GM21360 (cell line): ENCODE results near the gene ADAMTS16.

Experiments
- ATAC-seq: cut with Tn5 transposase; IDR thresholded peaks from one replicate; pipeline ENCODE4 v1.9.1; 2021; ENCODE audit warnings: mild to moderate bottlenecking, moderate library complexity; ENCODE audit not compliant: unreplicated experiment

The ADAMTS16 gene

DNA sequence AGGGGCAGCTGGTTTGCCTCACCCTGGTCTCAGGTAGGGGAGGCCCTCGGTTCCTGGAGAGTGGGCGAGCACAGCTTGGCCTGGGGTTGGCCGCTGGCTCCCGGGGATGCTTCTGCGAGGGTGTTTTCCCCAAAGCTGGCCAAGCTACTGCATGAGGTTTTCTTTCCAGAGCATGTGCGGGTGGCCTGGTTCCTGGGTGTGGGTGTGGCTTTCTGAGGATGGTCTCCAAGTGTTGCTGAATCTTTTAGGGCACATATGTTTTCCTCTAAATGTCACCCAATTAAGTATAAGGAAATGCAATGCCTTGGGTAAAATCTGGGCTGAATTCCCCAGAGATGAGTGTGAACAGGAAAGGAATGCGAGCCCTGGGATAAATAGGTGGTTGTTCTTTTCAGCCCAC, 166.6 kb downstream of the ADAMTS16 start:
- no peak for ATAC-seq

GRCh38 chr5:5308319-5308718, 168.2 kb downstream of the ADAMTS16 start:
- ATAC-seq = no peak

- no peak for ATAC-seq
Measured at GRCh38 chr5:5309645-5310044, 169.5 kb downstream of the ADAMTS16 start.

- ATAC-seq = no peak
Measured at GRCh38 chr5:5313101-5313635, 173.0 kb downstream of the ADAMTS16 start.

DNA sequence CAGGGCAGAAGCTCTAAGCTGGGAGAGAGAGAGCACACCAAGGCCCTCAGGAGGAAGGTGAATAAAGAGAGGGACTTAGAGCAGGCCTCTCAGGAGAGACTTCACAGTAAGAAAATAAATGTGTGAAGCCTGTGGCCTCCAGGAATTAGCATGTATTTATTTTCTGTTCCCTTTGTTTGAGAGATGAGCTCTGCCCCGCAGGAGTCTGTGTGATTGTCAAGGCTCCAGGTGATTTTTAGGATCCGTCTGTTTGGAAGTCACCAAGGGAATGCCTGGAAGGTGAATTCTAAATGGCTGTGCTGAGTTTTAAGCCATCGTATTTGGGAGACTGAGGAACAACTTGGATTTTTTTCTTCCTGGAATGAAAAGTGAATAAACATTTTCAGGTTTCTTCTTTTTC, 174.0 kb downstream of the ADAMTS16 start:
- ATAC-seq = no peak

DNA sequence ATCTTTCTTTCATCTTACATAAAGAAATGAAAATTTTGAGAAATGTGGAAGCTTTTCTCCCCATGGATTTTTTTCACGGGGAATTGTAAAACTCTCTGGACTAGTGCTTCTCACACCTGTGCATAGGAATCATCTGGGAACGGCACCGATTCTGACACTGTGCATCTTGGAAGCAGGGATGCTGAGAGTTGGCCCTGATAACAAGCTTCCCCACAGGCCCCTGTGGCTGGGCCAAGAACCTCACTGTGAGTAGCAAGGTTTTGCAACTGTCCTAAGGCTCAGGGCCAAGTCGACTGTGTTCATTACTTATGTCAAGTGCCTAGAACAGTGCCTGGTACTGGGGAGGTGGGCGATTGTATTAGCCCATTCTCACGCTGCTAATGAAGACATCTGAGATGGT, 174.5 kb downstream of the ADAMTS16 start:
- ATAC-seq = no peak

- no peak for ATAC-seq
Measured at GRCh38 chr5:5315068-5315980, 175.2 kb downstream of the ADAMTS16 start.

GRCh38 chr5:5316334-5316733, 176.2 kb downstream of the ADAMTS16 start:
- ATAC-seq = no peak

GRCh38 chr5:5317976-5318375, 177.8 kb downstream of the ADAMTS16 start:
- ATAC-seq = no peak

DNA sequence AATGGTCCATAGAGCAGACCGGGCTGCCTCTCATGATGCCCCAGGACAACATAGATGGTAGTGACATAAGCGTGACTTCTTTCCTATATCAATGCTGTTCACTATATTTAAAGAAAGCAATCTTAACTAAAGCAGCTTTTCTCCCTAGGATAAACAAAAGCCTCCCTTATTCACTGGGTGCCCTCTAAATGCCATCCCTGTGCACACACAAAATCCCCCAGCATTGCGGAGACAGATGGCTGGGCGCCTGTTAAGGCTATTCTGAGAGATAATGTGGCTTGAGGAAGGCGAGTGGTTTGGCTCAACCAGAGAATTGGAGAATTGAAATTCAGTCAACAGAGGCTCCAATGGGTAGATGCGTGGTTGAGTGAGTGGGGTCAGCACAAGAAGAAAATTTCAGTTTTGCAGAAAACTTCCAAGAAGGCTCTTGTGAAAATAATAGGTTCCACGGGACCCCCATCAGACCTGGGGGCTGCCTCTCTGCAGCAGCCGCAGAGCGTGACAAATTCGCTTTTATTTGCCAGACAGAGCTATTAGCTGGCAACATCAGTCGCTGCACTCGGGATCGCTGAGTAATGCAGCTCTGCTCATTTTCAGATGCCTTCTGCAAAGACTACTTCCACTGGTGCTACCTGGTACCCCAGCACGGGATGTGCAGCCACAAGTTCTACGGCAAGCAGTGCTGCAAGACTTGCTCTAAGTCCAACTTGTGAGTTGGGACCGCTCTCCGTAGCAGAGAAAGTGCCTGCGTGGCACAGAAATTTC, 178.5 kb downstream of the ADAMTS16 start:
- ATAC-seq = no peak

DNA sequence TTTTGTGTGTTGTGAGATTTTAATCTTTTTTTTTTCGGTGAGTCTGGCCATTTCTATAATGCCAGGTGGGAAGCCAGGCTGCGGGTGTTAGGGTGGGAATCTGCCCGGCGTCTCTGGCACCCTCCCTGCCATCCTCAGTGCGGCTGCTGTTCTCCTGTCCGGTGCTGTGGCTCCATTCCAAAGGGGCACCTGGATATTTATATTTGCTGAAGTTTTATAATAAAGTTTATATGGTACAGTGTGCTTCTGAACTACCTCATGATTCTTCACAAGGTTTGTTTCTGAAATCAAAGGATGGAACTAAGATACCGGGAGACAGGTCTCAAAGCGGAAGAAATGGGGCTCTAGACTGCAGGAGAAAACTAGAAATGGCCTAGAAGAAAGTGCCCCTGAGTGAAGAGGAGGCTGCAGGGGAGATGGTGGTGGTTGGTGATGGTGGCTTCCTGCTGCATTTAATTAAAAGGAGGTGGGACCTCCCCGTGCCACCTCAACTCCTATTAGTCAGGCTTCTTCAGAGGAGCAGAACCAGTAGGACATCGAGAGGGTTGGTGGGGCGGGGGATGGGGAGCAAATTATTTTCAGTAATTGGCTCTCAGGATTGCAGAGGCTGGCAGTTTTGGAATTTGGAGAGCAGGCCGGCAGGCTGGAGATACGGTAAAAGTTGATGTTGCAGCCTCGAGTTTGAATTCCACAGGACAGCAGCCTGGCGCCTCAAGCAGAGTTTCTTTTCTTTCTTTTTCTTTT, 180.1 kb downstream of the ADAMTS16 start:
- no peak for ATAC-seq

DNA sequence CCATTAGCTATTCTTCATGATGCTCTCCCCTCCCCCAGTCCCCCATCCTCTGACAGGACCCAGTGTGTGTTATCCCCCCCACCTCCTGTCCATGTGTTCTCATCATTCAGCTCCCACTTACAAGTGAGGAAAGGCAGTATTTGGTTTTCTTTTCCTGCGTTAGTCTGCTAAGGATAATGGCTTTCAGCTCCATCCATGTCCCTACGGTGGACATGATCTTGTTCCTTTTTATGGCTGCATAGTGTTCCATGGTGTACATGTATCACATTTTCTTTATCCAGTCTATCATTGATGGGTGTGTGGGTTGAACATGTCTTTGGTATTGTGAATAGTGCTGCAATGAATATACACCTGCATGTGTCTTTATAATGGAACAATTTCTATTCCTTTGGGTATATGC, 181.0 kb downstream of the ADAMTS16 start:
- ATAC-seq = no peak

- ATAC-seq = no peak
Measured at GRCh38 chr5:5323551-5323950, 183.4 kb downstream of the ADAMTS16 start.

DNA sequence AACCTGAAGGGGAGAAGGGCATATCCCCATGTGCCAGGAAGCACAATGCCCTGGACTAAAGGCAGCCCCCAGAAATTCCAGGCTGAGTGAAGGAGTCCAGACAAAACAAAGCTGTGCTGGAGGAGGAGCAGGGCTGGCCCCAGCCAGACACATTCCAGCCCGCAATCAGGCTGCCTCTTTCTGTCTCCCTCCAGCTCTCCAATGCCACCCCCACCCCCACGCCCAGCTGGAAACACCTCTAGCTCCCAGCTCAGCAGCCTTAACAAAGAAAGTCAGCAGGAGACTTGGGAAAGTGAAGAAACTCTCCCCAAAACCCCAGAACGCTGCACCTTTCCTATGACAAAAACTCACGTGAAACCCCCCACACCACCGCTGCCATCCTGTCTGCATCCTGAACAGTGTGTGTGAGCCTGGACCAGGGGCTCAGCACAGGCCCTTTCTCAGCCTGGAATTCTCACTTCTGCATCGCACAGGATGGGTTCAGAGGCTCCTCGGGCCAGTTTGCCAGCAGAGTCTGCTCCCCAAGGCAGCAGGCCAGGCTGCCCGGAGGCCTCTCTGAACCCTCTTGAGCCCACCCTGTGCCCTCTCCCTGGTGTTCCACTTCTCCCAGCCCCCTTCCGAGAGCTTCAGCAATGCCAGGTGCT, 186.1 kb downstream of the ADAMTS16 start:
- no peak for ATAC-seq

DNA sequence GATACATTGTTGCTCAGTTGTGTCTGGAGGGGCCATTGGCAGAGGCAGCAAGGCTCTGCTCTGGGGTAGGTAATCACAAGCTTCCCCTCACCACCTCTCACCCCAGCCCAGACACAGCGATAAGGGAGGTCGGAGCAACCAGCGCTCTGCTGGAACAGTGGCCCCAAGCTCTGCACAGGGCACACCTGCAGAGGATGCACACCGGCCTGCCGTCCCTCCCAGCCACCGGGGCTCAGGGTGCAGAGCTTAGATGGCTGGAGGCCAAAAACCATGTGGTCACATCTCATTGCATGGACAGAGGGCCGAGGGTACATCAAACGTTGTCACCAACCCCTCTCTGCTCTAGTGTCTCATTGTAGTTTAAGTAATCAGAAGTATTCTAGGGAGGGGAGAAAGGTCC, 187.0 kb downstream of the ADAMTS16 start:
- ATAC-seq = no peak

DNA sequence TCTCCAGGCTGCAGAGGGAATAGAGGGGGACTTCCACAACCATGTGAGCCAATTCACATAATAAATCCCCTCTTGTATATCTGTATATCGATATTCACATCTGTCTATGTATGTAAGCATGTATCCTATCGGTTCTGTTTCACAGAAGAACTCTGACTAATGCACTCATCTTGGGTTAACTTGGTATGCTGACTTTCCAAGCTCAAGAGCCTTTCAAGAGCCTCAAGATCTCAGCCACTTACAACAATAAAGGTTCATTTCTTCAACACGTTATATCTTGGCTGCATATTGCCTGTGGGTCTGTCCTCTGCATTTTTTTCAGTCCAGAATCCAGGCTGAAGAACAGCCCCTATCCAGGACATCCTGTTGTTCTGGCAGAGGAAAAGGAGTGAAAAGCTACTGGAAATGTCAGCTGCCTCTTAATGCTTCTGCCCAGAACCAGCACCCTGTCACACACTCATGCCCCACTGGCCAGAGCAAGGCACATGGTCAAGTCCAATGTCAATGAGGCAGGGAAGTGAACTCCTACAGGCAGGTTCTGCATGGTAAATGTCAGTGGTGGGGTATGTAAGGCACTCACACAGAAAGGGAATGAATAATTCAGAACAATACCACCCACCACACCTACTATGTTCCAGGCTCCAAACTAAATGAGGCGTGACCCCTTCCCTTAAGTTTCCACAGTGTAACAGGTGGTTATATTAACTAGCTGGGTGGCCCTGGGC, 190.8 kb downstream of the ADAMTS16 start:
- no peak for ATAC-seq

DNA sequence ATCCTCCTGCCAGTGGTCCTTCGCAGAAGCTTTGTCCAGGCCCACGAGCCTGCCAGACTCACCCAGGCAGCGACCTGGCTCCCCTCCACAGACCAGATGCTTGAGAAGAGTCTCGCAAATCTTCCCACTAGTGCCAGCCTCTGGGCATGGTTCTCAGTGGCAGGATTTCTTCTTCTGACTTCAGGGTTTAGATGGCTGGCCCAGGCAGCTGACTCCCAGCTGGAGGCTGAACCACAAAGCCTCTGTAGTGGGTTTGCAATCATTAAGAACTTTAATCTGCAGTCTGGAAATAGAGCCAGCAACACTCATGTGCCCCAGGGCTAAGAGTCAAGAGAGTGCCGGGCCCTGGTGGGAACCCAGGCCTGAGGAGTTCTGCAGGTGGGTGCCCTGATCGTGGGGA, 191.7 kb downstream of the ADAMTS16 start:
- no peak for ATAC-seq

DNA sequence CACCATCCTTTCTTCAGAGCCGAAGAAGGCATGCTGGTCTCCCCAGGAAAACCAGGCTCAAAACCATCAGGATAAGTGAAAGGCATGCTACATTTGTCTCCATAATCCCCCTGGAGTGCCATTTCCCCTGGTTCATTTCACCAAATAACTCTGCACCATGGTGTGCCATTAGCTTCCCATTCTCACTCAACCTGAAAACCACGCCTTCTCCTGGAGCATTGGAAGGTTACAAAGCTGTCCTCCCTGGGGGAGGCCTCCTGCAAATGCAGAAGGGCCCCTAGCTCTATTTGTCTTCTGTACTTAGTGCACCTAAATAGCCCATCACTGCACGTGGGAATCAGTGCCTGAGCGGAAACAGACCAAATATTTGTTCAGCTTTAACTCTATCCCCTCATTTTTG, 192.2 kb downstream of the ADAMTS16 start:
- no peak for ATAC-seq

GRCh38 chr5:5335107-5335506, 195.0 kb downstream of the ADAMTS16 start:
- no peak for ATAC-seq

DNA sequence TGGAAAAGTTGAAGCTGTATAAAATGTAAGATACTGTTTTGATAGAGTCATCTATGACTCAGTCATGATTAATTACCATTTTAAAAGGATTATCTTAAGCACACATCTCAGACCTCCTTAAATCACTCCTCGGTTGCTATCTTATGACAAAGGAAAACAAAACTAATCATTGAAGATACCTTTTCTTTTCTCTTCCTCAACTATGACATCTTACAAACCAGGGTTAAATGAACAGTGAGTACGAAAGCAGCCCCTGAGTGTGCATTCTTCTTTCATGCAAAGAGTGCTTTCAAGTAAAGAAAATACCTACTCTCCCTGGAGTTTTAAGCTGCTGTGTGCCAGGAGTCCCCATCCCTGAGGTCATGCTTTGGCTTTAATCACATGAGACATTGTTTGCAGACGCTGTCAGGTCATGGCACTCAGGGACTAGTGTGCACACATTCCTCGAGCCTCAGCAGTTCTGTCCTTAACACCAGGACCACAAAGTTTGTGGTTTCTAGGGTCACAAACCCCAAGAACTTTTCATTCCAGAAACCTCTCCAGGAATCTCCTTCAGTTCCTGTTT, 195.7 kb downstream of the ADAMTS16 start:
- no peak for ATAC-seq
